Measurements from ENCODE around the gene DNM3.

The DNM3 gene

GRCh38 chr1:171814692-171815091, 26.6 kb upstream of the DNM3 start:
- DNase-seq (ENCODE audit: low read depth): no peak
- no peak overlapping the region for H3K4me3 ChIP-seq (ENCODE audit: low read depth, low read length)
- TF ChIP-seq CTCF (IDR thresholded peaks at IDR 0.05; ENCODE audit: insufficient read depth, low read depth, low read length, missing control alignments): no peak

- no peak for DNase-seq (ENCODE audit: low read depth)
- TF ChIP-seq CTCF (IDR thresholded peaks at IDR 0.05; ENCODE audit: insufficient read depth, low read depth, low read length, missing control alignments): no peak
- no peak overlapping the region for H3K4me3 ChIP-seq (ENCODE audit: low read depth, low read length)
Observed at GRCh38 chr1:171816300-171816901, 24.9 kb upstream of the DNM3 start.

- DNase-seq (ENCODE audit: low read depth): no peak
- no peak overlapping the region for H3K4me3 ChIP-seq (ENCODE audit: low read depth, low read length)
- TF ChIP-seq CTCF (IDR thresholded peaks at IDR 0.05; ENCODE audit: insufficient read depth, low read depth, low read length, missing control alignments): no peak
Observed at GRCh38 chr1:171817511-171818265, 23.6 kb upstream of the DNM3 start.

GRCh38 chr1:171819946-171820345, 21.4 kb upstream of the DNM3 start:
- H3K4me3 ChIP-seq (ENCODE audit: low read depth, low read length): no peak overlapping the region
- no peak for DNase-seq (ENCODE audit: low read depth)
- TF ChIP-seq CTCF (IDR thresholded peaks at IDR 0.05; ENCODE audit: insufficient read depth, low read depth, low read length, missing control alignments): no peak

GRCh38 chr1:171826973-171827372, 14.3 kb upstream of the DNM3 start:
- no peak for DNase-seq (ENCODE audit: low read depth)
- no peak overlapping the region for H3K4me3 ChIP-seq (ENCODE audit: low read depth, low read length)

GRCh38 chr1:171828794-171829193, 12.5 kb upstream of the DNM3 start:
- no peak for TF ChIP-seq CTCF (IDR thresholded peaks at IDR 0.05; ENCODE audit: insufficient read depth, low read depth, low read length, missing control alignments)
- DNase-seq (ENCODE audit: low read depth): no peak
- no peak overlapping the region for H3K4me3 ChIP-seq (ENCODE audit: low read depth, low read length)

More at GRCh38 chr1:171826973-171827372, 14.3 kb upstream of the DNM3 start:
- no peak for TF ChIP-seq CTCF (IDR thresholded peaks at IDR 0.05; ENCODE audit: insufficient read depth, low read depth, low read length, missing control alignments)
